ENCODE results near the gene COPZ2.
"Not testable (repeated sequence)": the region's sequence is repeated elsewhere in the genome, so short reads cannot be mapped to it uniquely, and the experiment has no call there.

- not testable (repeated sequence) for TF ChIP-seq CTCF (IDR thresholded peaks at IDR 0.05 in 8 of 11, conservative IDR thresholded peaks at IDR 0.05 in 3 of 11); POLR2AphosphoS5 (IDR thresholded peaks at IDR 0.05); POLR2A (IDR thresholded peaks at IDR 0.05)
Measured at GRCh38 chr17:48073566-48074094, 36.0 kb upstream of the COPZ2 start.

All from spleen (tissue), 7 donors.